Liver (tissue), 3 donors: ENCODE measurements around the gene MCF2L2.

Experiments used
- FOXA2 ChIP-seq: IDR thresholded peaks from 2 replicates; pipeline ENCODE4 v1.6.1; 2016; ENCODE audit warnings: antibody characterized with exemption
- NR2F2 ChIP-seq: IDR thresholded peaks from 2 replicates; pipeline ENCODE4 v1.6.1; 2016; ENCODE audit warnings: antibody characterized with exemption
- TF ChIP-seq, protein P1 (sequence below): fragments of 150-350 bp; IDR thresholded peaks from 2 replicates; pipeline ENCODE4 v1.5.1; 2017; ENCODE audit warnings: improper control_type of control experiment, low read depth, low read length; ENCODE audit not compliant: missing input control
- TF ChIP-seq, protein P2 (sequence below): IDR thresholded peaks from 2 replicates; pipeline ENCODE4 v1.6.1; 2016; ENCODE audit warnings: antibody characterized with exemption
- donor health status: healthy.
- donor health status: healthy.

- no peak for TF ChIP-seq NR2F2
- TF ChIP-seq, protein P1, sequence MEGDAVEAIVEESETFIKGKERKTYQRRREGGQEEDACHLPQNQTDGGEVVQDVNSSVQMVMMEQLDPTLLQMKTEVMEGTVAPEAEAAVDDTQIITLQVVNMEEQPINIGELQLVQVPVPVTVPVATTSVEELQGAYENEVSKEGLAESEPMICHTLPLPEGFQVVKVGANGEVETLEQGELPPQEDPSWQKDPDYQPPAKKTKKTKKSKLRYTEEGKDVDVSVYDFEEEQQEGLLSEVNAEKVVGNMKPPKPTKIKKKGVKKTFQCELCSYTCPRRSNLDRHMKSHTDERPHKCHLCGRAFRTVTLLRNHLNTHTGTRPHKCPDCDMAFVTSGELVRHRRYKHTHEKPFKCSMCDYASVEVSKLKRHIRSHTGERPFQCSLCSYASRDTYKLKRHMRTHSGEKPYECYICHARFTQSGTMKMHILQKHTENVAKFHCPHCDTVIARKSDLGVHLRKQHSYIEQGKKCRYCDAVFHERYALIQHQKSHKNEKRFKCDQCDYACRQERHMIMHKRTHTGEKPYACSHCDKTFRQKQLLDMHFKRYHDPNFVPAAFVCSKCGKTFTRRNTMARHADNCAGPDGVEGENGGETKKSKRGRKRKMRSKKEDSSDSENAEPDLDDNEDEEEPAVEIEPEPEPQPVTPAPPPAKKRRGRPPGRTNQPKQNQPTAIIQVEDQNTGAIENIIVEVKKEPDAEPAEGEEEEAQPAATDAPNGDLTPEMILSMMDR, result no peak
- TF ChIP-seq FOXA2, result no peak
- TF ChIP-seq, protein P2, sequence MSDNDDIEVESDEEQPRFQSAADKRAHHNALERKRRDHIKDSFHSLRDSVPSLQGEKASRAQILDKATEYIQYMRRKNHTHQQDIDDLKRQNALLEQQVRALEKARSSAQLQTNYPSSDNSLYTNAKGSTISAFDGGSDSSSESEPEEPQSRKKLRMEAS, result no peak
Measured at GRCh38 chr3:183293966-183294365, 134.5 kb downstream of the MCF2L2 start.
